ENCODE data around the gene MS4A6A.

Gene MS4A6A

GRCh38 chr11:60182541-60183330, at the start of gene MS4A6A:
TSS of gene MS4A6A (minus strand) at chr11:60183083. CDS start at chr11:60181727, 1,356 bp downstream.
- no peak for DNase-seq (ENCODE audit: extremely low read depth, insufficient read length)
- H3K4me3 ChIP-seq (replicated peaks; ENCODE audit: low read depth, low read length) = no peak within 1 kb of the TSS
- H3K36me3 ChIP-seq (ENCODE audit: control insufficient read depth, insufficient read depth, low read length) = no peaks in the 10 kb centered on the region
- no peak for TF ChIP-seq CTCF (IDR thresholded peaks at IDR 0.05; ENCODE audit: insufficient read depth, low read length, poor library complexity, severe bottlenecking)
- no peaks in the 10 kb centered on the region for H3K27me3 ChIP-seq (replicated peaks; ENCODE audit: control insufficient read depth, insufficient read depth, low read length)

GRCh38 chr11:60230681-60231080, 47.8 kb upstream of the MS4A6A start:
- Histone ChIP-seq H3K27me3 (replicated peaks; ENCODE audit: control insufficient read depth, insufficient read depth, low read length) (no peaks in the 10 kb centered on the region), H3K36me3 (ENCODE audit: control insufficient read depth, insufficient read depth, low read length) (no peaks in the 10 kb centered on the region), H3K4me3 (replicated peaks; ENCODE audit: low read depth, low read length) (no peak overlapping the region)
- no peak for DNase-seq (ENCODE audit: extremely low read depth, insufficient read length)
- TF ChIP-seq CTCF (IDR thresholded peaks at IDR 0.05; ENCODE audit: insufficient read depth, low read length, poor library complexity, severe bottlenecking) = no peak

GRCh38 chr11:60222141-60222540, 39.3 kb upstream of the MS4A6A start:
- no peaks in the 10 kb centered on the region for H3K36me3 ChIP-seq (ENCODE audit: control insufficient read depth, insufficient read depth, low read length)
- DNase-seq (ENCODE audit: extremely low read depth, insufficient read length) = no peak
- TF ChIP-seq CTCF (IDR thresholded peaks at IDR 0.05; ENCODE audit: insufficient read depth, low read length, poor library complexity, severe bottlenecking) = no peak
- H3K27me3 ChIP-seq (replicated peaks; ENCODE audit: control insufficient read depth, insufficient read depth, low read length) = no peaks in the 10 kb centered on the region
- no peak overlapping the region for H3K4me3 ChIP-seq (replicated peaks; ENCODE audit: low read depth, low read length)

GRCh38 chr11:60221692-60222091, 38.8 kb upstream of the MS4A6A start:
- no peak for DNase-seq (ENCODE audit: extremely low read depth, insufficient read length)
- Histone ChIP-seq H3K4me3 (replicated peaks; ENCODE audit: low read depth, low read length) (no peak overlapping the region), H3K36me3 (ENCODE audit: control insufficient read depth, insufficient read depth, low read length) (no peaks in the 10 kb centered on the region), H3K27me3 (replicated peaks; ENCODE audit: control insufficient read depth, insufficient read depth, low read length) (no peaks in the 10 kb centered on the region)
- no peak for TF ChIP-seq CTCF (IDR thresholded peaks at IDR 0.05; ENCODE audit: insufficient read depth, low read length, poor library complexity, severe bottlenecking)

GRCh38 chr11:60221181-60221580, 38.3 kb upstream of the MS4A6A start:
- TF ChIP-seq CTCF (IDR thresholded peaks at IDR 0.05; ENCODE audit: insufficient read depth, low read length, poor library complexity, severe bottlenecking) = no peak
- H3K27me3 ChIP-seq (replicated peaks; ENCODE audit: control insufficient read depth, insufficient read depth, low read length) = no peaks in the 10 kb centered on the region
- H3K36me3 ChIP-seq (ENCODE audit: control insufficient read depth, insufficient read depth, low read length) = no peaks in the 10 kb centered on the region
- no peak overlapping the region for H3K4me3 ChIP-seq (replicated peaks; ENCODE audit: low read depth, low read length)
- no peak for DNase-seq (ENCODE audit: extremely low read depth, insufficient read length)

Measured in GM06990 (cell line).